Glutamatergic neuron (in vitro differentiated cells): ENCODE results near the gene ADCY2. TPM values are rescaled to one million over a fixed set of nuclear protein-coding genes. Genes with fewer than 3 reads are reported as not detected.

Experiments used
- DNase-seq: peaks from one replicate; pipeline ENCODE4 v3.0.0; 2022
- H3K27ac Mint-ChIP-seq: one replicate; pipeline ENCODE4 v1.8.0; 2020; ENCODE audit warnings: mild to moderate bottlenecking, mixed read lengths, inconsistent platforms; ENCODE audit not compliant: unreplicated experiment
- H3K27me3 Mint-ChIP-seq: one replicate; pipeline ENCODE4 v1.8.0; 2020; ENCODE audit warnings: mild to moderate bottlenecking, moderate library complexity, mixed read lengths, inconsistent platforms; ENCODE audit not compliant: unreplicated experiment
- H3K36me3 Mint-ChIP-seq: one replicate; pipeline ENCODE4 v1.8.0; 2020; ENCODE audit warnings: mild to moderate bottlenecking, mixed read lengths, inconsistent platforms; ENCODE audit not compliant: unreplicated experiment
- H3K4me1 Mint-ChIP-seq: one replicate; pipeline ENCODE4 v1.8.0; 2020; ENCODE audit warnings: mild to moderate bottlenecking, low read depth, mixed read lengths, inconsistent platforms; ENCODE audit not compliant: unreplicated experiment
- H3K4me3 Mint-ChIP-seq: one replicate; pipeline ENCODE4 v1.8.0; 2020; ENCODE audit warnings: mild to moderate bottlenecking, mixed read lengths, inconsistent platforms; ENCODE audit not compliant: unreplicated experiment
- H3K9me3 Mint-ChIP-seq: one replicate; pipeline ENCODE4 v1.8.0; 2020; ENCODE audit warnings: mild to moderate bottlenecking, moderate library complexity, mixed read lengths, inconsistent platforms; ENCODE audit not compliant: unreplicated experiment
- total RNA-seq: library from RNA; stranded (reverse); fragmentation: NEBNext Ultra II Directional; extraction: Animal tissue kit (Norgen Biotek cat#: 25700); gene quantifications from one replicate; pipeline ENCODE4 v1.2.1, GENCODE V29; 2021; ENCODE audit not compliant: unreplicated experiment
- TF ChIP-seq, protein P1 (sequence below): fragments of 200-600 bp; sonication (generic); IDR thresholded peaks from one replicate; pipeline ENCODE4 v1.5.0; 2021; ENCODE audit not compliant: partially characterized antibody, unreplicated experiment

ADCY2 gene
- total RNA-seq, 1 donor from 2014 or later, result 3.8 TPM

DNA sequence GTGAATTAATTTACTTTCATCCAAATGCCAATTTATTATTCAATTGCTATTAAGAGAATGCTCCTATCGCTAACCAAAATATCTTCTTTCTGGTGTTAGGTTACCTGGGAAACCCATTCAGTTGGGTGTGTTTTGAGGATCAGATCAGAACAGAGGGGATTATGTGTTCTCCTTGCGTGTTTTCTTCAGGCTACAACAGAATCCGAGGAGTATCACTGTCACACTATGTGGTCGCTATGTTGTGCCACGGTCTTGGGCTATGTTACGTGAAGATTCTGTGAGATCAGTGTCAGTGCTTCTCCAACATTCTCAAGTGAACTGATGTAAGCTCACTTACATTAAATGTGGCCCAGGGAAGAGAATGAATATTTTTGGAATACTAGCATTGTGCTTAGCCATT, 39.0 kb downstream of the ADCY2 start:
- TF ChIP-seq, protein P1, sequence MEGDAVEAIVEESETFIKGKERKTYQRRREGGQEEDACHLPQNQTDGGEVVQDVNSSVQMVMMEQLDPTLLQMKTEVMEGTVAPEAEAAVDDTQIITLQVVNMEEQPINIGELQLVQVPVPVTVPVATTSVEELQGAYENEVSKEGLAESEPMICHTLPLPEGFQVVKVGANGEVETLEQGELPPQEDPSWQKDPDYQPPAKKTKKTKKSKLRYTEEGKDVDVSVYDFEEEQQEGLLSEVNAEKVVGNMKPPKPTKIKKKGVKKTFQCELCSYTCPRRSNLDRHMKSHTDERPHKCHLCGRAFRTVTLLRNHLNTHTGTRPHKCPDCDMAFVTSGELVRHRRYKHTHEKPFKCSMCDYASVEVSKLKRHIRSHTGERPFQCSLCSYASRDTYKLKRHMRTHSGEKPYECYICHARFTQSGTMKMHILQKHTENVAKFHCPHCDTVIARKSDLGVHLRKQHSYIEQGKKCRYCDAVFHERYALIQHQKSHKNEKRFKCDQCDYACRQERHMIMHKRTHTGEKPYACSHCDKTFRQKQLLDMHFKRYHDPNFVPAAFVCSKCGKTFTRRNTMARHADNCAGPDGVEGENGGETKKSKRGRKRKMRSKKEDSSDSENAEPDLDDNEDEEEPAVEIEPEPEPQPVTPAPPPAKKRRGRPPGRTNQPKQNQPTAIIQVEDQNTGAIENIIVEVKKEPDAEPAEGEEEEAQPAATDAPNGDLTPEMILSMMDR, result no peak
- no peak overlapping the region for H3K4me3 Mint-ChIP-seq
- H3K27ac Mint-ChIP-seq, result no peak overlapping the region
- no peaks in the 10 kb centered on the region for H3K27me3 Mint-ChIP-seq
- H3K4me1 Mint-ChIP-seq, result no peaks in the 10 kb centered on the region
- H3K36me3 Mint-ChIP-seq, result no peaks in the 10 kb centered on the region
- DNase-seq, result no peak
- H3K9me3 Mint-ChIP-seq, result no peaks in the 10 kb centered on the region

DNA sequence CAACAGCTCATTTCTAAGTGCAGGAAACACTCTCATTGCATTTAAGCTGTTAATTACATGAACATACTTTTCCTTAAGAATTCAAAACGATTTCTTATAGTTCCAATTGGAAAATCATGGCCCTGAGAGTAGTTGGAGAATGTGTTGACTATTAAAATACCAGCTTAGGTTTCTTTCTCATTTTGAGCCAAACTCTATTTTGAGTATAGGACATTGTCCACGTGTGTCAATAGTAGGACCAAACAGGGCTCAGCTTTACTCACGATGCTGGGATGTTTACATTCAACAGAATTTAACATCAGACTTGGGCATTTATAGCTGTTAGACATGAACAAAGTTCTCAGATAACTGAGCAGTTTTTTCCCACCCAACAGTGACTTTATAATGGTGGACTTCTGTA, 39.6 kb downstream of the ADCY2 start:
- Mint-ChIP-seq H3K4me3 (no peak overlapping the region), H3K27ac (no peak overlapping the region), H3K36me3 (no peaks in the 10 kb centered on the region), H3K4me1 (no peaks in the 10 kb centered on the region), H3K9me3 (no peaks in the 10 kb centered on the region), H3K27me3 (no peaks in the 10 kb centered on the region)
- TF ChIP-seq, protein P1, result no peak
- DNase-seq, result no peak

DNA sequence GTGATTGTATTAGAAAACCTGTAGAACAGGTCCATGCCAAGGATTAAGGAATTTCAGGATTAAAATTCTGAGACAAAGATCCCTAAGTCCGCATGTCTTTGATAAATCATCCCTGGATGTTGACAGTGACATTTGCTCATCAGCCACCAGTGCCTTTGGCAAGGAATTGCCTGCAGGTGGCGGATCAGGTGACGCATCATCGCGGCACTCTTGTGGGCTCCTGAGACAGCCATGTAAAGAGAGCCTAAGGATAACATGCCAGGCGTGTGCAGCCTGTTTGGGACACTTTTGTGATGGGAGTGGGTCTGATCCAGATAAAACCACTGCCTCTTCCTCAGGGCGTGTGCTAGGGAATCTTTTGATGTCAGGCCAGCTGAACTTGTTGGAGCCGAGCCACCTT, 40.6 kb downstream of the ADCY2 start:
- Mint-ChIP-seq H3K36me3 (no peaks in the 10 kb centered on the region), H3K4me3 (no peak overlapping the region), H3K4me1 (no peaks in the 10 kb centered on the region), H3K9me3 (no peaks in the 10 kb centered on the region), H3K27me3 (no peaks in the 10 kb centered on the region), H3K27ac (no peak overlapping the region)
- no peak for DNase-seq
- TF ChIP-seq, protein P1, result no peak

DNA sequence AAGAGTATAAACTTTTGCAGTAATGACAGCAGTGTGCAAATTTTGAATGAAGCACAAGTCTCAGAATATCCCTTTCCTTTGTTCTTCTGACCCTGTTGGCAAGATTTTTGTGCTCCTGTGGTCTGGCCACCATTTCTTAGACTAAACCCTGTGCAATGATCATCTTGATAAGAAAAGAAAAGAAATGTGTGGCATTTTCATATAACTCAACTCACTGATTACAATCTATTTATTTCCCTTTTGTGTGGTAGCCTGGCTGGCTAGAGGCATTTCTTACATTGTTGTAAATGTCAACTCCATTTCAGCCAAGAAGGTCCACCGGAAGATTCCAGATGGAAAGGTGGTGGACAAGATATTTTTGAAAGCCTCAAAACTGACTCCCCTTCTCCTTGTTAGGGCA, 41.9 kb downstream of the ADCY2 start:
- TF ChIP-seq, protein P1, result no peak
- DNase-seq, result no peak
- Mint-ChIP-seq H3K4me3 (no peak overlapping the region), H3K27ac (no peak overlapping the region), H3K36me3 (no peaks in the 10 kb centered on the region), H3K4me1 (no peaks in the 10 kb centered on the region), H3K27me3 (no peaks in the 10 kb centered on the region), H3K9me3 (no peaks in the 10 kb centered on the region)

DNA sequence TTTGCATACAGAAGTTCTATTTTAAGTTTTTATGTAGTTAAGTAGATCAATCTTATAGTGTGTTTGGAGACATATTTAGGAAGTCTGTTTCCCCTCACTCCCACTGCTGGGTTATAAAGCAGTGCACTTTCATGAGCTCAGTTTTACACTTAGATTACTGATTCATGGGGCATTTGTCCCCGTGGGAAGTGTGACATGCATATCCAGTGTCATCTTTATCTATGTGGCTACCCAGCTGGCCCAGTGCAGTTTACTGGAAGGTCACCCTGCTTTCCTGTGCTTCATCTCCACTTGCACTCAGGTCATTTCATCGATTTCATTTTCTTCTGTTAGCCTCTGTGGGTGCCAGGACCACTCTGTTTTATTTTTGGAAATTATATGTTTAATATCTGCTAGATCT, 49.1 kb downstream of the ADCY2 start:
- H3K4me1 Mint-ChIP-seq, result peaks cover 14% of the 10 kb centered on the region
- H3K4me3 Mint-ChIP-seq, result no peak overlapping the region
- DNase-seq, result no peak
- H3K36me3 Mint-ChIP-seq, result no peaks in the 10 kb centered on the region
- TF ChIP-seq, protein P1, result no peak
- no peaks in the 10 kb centered on the region for H3K27me3 Mint-ChIP-seq
- no peaks in the 10 kb centered on the region for H3K9me3 Mint-ChIP-seq
- H3K27ac Mint-ChIP-seq, result no peak overlapping the region
